CD4-positive, alpha-beta T cell treated with Interleukin-4 for 1 hour (primary cell): Measurements from ENCODE around the gene SEC14L6.
"Not testable (repeated sequence)": the region's sequence is repeated elsewhere in the genome, so short reads cannot be mapped to it uniquely, and the experiment has no call there.

Source experiments
- DNase-seq, 2 donors: peaks; one replicate each; pipeline ENCODE4 v3.0.0-alpha.2; 2020 to 2022

The SEC14L6 gene

GRCh38 chr22:30546616-30547015, at the start of gene SEC14L6:
Gene SEC14L6, minus strand, starts transcription at chr22:30546741. Its CDS starts 59 bp downstream, at chr22:30546682.
- DNase-seq = no peak

DNA sequence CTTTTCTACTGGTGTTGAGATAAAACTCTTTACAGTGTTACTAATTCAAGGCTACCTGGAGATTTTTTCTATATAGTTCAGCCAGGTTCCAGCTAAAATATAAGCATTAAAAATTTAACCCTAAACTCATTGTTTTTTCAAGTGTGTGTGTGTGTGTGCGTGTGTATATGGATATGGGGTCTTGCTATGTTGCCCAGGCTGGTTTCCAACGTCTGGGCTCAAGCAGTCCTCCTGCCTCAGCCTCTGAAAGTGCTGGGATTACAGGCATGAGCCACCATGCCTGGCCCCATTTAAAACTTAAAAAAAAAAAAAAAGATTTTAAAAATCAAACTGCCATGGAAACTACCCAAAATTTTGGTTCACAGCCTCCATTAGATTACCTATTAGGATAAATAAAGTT, 49.7 kb upstream of the SEC14L6 start:
- DNase-seq = no peak

DNA sequence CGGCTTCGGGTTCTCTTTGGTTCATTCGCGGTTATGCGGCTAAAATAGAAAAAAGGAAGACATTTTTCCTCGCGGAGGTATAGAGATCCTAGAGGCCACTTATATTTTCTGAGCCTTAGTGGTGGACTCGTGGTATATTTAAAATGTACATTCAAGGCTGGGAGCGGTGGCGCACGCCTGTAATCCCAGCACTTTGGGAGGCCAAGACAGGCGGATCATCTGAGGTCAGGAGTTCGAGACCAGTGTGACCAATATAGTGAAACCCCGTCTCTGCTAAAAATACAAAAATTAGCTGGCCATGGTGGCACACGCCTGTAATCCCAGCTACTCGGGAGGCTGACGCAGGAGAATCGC, 45.8 kb upstream of the SEC14L6 start:
- not testable (repeated sequence) for DNase-seq

DNA sequence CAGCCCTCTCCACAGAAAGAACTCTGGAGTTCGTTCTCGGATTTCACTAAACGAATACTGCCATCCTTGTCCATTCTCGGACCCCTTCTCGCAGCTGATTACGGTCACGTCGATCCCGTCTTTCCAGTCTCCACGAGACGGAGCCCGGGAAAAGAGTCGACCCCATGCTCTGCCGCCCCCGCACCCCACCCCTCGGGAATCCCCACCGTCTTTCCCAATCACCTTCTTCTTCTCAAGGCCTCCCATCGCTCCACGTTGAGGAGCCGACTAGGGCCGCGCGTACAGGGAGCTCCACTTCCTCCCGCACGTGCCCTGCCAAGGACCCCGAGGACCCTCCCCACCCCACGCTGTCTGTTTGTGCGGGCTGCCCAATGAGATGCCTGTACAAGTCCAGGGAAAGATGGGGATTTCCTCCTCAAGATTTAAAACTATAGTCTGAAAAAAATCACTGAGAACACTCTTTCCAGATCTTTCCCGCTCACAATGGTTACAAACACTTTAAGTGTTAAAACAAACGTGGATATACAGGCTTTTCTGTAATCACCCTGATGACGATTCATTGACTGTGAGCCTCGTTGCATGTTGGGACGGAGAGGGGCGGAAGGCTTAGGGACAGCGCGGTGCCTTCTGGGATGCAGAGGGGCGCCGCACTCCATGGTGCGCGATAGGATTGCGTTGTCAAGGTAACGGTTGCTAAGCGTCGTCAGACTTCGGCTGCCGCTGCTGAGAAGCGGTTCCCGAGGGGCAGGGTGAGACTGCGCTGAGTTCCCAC, 45.2 kb upstream of the SEC14L6 start, which contains the start of gene PES1:
PES1 (minus strand) TSS at position 323 of the 772 bp plus-strand sequence; CDS start at position 246, 77 bp downstream.
- peak; percentile 98 for DNase-seq

- DNase-seq = no peak
Observed at GRCh38 chr22:30591191-30591587, 44.6 kb upstream of the SEC14L6 start.

- no peak for DNase-seq
Observed at GRCh38 chr22:30586414-30586813, 39.9 kb upstream of the SEC14L6 start.

GRCh38 chr22:30584441-30584840, 37.9 kb upstream of the SEC14L6 start:
- DNase-seq = no peak

GRCh38 chr22:30582788-30583545, 36.4 kb upstream of the SEC14L6 start:
- DNase-seq = no peak

DNA sequence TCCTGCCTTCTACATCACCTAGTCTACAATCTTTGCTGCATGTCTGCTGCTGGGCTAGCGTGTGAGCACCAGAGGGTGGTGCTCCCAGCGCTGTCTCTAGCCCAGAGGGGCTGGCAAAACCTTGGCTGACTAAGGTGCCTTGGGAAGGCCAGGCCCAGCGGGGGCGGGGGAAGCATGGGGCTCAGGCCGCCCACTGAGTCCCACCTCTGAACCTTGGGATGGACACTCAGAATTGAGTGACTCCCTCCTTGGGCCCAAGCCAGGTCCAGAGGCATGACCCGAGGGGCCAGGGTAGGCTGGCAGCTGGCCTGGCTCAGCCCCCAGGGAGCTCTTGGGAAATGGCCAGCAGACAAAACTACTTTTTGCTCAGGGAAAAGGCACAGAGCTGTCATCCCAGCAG, 35.5 kb upstream of the SEC14L6 start:
- DNase-seq = no peak

- DNase-seq = no peak
Observed at GRCh38 chr22:30580896-30581295, 34.4 kb upstream of the SEC14L6 start.

DNA sequence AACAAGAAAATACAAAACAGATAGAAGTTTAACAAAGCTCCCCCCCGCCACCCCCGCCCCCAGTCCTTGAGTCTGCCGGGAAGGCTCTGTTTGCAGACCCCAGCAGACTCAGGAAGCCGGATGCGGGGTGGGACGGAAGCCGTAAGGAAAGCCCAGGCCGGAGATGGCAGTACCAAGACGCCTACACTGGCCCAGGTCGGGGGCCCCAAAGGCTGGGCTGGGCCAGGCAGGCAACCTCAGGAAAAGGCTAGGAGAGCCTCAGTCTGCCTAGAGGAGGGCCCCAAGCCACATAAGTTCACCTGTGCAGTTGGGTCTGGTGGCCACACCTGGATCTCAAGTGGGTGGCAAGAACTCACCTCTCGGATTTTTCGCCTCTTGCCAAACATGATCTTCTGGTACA, 31.9 kb upstream of the SEC14L6 start:
- DNase-seq = no peak

DNA sequence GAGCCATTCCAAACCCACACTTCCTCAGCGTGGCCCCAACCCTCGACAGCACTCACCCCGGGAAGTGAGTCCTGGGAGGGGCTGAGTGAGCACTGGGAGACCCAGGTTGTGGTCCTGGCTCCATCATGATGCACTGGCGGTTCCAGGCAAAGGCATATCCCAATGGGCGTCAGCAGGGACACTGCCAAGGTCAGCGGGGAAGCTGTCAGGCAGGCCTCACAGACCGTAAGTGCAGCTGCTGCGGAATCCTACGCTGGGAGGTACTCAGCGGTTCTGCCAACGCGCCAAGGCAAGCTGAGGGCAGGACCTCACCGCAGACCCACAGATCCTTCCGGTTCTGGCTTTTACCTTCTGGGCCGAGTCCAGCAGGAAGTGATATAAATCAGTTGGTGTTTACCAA, 29.3 kb upstream of the SEC14L6 start:
- no peak for DNase-seq

DNA sequence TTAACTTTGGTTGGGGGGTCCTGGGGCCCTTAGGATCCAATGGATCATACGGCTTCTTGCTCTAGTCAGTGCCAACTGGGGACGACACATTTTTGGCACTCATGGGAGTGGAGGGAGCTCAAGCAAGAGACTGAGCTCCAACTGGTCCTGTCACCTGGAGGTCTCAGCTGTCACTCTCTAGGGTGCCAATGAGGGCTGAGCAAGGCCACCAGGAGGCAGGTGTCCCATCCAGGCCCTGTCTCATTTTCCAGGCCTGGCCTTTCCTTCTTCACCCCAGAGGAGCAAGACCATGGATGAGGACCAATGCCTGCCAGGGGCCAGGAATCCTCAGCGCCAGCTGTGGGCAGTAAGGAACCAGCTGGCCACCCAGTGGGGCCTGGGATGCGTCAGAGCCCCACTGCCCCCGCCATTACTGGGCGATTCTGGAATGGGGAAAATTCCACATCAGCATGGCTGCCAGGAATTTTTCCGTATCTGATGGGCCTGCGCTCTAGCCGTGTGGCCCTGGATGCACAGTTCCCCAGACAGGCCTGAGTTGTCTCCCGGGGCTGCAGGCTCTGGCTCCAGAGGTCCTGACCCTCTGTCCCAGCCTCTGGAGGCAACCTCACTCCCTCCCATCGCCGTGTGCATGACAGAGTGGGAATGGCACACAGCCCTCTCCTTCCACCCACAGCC, 28.6 kb upstream of the SEC14L6 start:
- DNase-seq = no peak

DNA sequence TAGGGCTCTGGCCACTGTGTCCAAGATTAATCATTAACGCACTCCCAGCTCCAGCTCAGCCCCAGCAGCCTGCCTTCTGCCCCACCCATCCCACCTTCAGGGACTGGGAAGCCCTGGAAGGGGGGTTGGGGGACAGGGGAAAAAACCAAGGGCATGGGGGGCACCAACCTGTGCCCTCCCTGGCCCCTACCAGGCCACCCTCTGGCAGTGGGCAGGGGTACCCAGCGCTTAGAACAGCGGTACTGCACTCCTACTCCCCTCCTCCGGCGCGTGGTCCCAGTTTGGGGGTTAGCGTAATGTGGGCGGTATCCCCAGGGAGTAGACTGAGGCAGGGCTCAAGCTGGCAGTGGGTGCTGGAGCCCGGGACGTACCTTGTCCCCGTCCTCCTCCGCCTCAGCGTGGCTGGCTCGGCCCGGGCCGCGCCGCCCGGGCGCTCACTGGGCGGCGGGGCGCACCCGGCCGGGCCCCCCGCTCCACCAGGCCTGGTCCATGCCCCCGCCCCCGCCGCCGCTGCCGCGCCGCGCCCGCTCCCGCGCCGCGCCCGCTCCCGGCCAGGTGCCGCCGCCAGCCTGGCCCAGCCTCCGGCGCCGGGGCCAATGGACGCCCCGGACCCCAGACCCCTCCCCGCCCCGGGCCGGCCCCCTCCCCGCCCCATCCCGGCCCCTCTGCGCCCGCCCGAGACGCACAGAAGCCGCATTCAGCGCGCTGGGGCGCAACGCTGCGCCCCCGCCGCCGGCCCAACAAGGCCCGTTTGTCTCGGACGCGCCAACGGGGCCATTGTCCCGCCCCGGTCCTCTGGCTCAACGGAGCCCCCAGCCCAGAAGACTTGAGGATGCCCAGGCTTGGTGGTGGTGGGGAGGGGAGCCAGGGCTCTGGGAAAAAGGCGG, 27.8 kb upstream of the SEC14L6 start, which contains the start of gene GAL3ST1:
GAL3ST1 (minus strand) TSS at position 571 of the 887 bp plus-strand sequence. CDS start 17,273 bp downstream, outside the sequence.
- no peak for DNase-seq

GRCh38 chr22:30573594-30574094, 27.1 kb upstream of the SEC14L6 start:
- no peak for DNase-seq

DNA sequence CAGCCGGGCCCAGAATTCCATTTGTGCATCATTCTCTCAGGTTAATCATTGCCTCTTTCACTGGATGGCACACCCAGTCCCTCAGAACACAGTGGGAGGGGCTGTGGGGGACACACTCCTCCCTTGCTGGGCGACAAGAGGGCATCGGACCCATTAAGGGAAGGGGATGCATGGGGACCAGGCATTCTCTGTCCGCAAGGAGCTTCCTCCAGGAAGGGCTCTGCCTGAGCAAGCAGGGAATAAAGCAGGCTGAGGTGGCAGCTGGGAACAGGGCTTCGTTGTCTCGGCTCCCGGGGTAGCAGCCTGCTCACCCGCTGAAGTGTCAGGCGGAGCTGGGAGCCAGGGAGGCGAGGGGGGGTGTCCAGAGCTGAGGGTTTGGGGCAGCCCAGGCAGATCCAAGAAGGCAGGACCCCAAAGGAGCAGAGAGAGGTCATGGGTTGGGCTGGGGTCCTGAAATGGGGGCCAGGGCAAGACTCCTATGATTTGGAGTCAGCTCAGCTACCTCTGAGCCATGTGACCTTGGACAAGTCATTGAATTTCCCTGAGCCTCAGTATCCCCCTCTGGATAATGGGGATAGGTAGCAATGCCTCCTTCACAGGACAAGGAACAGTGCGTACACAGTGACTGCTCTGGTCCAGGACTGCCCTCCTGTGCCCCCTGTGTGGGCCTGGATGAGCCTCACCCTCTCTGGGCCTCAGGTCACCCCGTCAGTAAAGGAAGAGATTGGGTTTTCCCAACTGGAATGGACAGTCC, 26.5 kb upstream of the SEC14L6 start:
- no peak for DNase-seq

DNA sequence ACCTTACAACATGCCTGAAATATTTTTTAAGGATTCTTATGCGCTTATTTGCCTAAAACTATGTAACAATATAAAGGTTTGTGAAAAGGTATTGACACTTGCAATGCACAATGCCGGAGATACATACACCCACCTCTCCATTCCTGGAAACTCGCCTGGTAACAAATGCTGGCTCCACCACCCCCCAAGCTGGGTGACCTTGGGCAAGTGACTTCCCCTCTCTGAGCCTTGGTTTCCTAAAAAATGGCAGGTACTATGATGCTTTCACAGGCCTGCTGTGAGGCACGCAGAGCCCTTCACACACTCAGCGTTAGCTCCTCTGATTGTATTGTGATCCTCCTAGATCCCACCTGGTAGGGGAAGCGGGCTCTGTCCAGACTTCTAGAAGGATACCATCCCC, 25.7 kb upstream of the SEC14L6 start:
- no peak for DNase-seq

- no peak for DNase-seq
Observed at GRCh38 chr22:30569674-30570202, 23.2 kb upstream of the SEC14L6 start.

DNA sequence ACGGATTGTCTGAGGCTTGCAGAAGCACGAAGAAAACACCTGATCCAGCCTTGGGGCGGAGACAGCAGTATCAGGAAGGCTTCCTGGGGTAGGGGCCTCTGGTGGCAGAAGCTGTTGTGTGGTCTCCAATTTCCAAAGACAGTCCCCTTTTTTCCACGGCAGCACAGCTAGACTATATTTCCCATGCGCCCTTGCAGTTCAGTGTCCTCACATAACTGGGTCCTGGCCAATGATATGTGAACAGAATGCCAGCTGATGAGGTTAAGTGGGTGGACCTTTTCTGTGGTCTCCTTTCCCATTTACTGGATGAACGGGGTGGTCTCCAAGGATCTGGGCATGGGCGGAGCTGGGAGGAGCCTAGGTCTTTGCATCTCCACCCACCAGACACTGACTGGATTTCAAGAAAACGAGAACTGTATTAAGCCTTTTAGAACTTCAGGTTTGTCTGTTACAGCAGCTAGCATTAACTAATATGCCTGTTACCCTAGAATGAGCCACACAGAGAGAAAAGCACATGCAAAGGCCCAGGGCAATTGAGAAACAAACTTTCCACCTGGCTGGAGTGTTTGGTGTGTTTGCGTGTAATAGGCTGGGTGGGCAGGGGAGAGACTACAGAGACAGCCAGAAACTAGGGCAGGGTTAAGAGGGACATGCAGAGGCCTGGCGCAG, 21.7 kb upstream of the SEC14L6 start:
- no peak for DNase-seq

DNA sequence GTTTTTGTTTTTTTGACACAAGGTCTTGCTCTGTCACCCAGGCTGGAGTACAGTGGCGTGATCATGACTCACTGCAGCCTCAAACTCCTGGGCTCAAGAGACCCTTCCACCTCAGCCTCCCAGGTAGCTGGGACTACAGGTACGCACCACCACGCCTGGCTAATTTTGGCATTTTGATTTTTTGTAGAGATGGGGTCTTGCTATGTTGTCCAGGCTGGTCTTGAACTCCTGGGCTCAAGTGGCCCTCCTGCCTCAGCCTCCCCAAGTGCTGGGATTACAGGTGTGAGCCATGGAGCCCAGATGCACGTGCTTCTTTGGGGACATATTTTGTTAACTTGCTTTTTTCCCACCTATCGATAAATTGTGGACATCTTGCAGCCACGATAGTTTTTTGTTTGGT, 20.7 kb upstream of the SEC14L6 start:
- not testable (repeated sequence) for DNase-seq

- DNase-seq = no peak
Observed at GRCh38 chr22:30566125-30566524, 19.6 kb upstream of the SEC14L6 start.
